ENCODE results near the gene LAMA3.

The LAMA3 gene

DNA sequence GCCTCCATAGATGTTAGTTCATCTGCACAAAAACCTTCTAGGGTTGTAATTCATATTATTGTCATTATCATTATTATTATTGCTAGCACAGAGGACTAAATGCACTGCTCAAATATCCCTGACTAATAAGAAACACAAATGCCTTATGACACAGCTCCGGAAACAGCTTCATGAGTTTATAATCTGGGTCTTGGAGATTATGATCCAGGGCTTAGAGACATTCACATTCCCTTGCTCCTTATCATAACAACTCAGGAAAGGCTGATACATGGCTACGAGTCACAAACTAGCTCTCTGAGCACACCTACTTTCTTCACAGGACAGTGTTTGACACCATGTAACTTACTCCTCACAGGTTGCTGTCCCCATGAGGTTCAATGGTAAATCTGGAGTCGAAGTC lies 223.1 kb downstream of the LAMA3 start:
- no peak overlapping the region for H3K4me3 ChIP-seq (ENCODE audit: low read depth, low read length)
- TF ChIP-seq, protein P1, sequence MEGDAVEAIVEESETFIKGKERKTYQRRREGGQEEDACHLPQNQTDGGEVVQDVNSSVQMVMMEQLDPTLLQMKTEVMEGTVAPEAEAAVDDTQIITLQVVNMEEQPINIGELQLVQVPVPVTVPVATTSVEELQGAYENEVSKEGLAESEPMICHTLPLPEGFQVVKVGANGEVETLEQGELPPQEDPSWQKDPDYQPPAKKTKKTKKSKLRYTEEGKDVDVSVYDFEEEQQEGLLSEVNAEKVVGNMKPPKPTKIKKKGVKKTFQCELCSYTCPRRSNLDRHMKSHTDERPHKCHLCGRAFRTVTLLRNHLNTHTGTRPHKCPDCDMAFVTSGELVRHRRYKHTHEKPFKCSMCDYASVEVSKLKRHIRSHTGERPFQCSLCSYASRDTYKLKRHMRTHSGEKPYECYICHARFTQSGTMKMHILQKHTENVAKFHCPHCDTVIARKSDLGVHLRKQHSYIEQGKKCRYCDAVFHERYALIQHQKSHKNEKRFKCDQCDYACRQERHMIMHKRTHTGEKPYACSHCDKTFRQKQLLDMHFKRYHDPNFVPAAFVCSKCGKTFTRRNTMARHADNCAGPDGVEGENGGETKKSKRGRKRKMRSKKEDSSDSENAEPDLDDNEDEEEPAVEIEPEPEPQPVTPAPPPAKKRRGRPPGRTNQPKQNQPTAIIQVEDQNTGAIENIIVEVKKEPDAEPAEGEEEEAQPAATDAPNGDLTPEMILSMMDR (IDR thresholded peaks at IDR 0.05; ENCODE audit: low read depth, low read length, missing control alignments): no peak
- no peak for DNase-seq (ENCODE audit: low read depth)

DNA sequence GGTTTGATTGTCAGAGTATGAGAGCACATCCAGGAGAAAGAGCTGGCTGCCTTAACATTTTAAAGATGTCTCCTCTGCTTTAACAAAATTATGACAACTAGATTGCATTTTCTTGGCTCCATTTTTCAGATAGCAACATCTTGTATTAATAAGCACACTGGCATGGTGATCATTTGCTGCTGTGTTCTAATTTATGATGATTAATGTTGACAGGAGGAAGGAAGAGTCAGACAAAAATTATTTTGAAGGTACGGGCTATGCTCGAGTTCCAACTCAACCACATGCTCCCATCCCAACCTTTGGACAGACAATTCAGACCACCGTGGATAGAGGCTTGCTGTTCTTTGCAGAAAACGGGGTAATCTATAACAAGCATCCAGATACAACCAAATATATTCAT lies 227.1 kb downstream of the LAMA3 start:
- no peak overlapping the region for H3K4me3 ChIP-seq (ENCODE audit: low read depth, low read length)
- DNase-seq (ENCODE audit: low read depth): no peak
- TF ChIP-seq, protein P1 (IDR thresholded peaks at IDR 0.05; ENCODE audit: low read depth, low read length, missing control alignments): no peak

DNA sequence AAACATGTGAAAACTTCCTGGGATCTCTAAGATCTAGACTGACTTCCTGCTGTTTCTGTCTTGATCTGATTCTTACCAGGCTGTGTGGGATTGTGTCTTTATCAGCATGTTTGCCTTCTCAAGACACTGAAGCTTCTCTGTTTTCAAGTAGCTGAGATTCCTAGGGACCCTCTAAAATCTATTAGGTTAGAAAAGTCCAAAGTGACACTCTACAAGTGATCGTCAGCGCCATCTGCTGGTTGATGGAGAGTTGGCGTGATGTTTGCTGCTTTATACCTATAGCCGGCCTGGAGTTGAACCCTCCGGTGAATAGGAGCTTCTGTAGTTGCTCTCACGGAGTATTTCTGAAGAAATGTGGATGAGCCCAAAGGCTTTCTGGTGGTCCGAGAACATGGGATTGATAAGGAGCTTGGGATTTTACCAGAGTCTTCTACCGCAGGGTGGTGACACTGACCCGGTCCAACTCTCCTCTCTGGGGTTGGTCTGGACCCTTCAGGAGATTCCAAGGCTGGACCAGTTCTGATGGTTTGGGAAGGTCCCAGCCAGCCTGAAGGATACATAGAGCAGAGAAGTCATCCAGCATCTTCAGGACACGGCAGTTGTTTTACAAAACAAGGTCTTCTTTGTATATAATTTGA lies 229.3 kb downstream of the LAMA3 start:
- TF ChIP-seq, protein P1 (IDR thresholded peaks at IDR 0.05; ENCODE audit: low read depth, low read length, missing control alignments): peak; percentile 87
- no peak overlapping the region for H3K4me3 ChIP-seq (ENCODE audit: low read depth, low read length)
- no peak for DNase-seq (ENCODE audit: low read depth)

DNA sequence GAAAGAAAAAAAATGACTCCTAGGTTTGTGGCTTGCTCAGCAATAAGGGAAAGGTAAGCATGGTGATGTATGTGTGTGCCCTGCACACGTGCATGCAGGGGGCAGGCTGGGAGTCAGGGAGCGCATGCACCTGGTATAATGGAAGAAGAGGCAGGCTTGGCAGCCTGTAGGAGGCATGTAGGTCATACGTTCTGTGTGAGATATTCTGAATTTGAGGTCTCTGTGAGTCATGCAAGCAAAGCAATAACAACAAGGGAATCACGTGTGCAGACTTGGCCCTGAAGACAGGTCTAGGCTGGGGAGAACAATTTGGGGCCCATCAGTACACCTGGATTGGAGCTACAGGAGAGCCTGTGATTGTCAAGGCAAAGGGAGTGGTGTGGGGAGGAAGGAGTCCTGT lies 230.8 kb downstream of the LAMA3 start:
- no peak for DNase-seq (ENCODE audit: low read depth)
- no peak overlapping the region for H3K4me3 ChIP-seq (ENCODE audit: low read depth, low read length)
- TF ChIP-seq, protein P1 (IDR thresholded peaks at IDR 0.05; ENCODE audit: low read depth, low read length, missing control alignments): no peak

DNA sequence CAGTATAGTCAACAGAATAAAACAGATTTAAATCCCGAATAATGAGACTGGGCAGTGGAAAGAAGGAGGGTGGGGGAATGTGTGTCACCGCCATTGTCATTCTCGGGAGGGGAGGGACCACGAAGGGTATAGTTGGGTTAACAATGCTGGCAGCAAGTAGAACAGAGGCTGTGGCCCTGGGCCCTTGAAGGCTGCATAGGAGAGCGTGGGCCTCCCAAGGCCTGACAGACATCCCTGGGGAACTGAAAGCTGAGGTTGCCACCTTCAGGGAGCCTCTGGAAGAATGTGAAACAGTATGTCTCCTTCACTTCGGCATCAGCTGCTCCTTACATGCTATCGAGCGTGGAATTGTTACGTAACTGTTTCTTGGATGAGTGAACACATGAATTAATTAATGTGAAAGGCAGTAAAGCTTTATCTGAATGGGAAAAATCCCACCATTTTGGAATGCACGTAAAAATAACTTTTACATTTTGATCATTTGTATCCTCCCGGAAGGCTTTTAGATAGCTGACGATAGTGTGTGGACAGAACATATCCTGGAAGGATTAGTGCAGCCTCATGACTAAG lies 232.5 kb downstream of the LAMA3 start:
- no peak for DNase-seq (ENCODE audit: low read depth)
- TF ChIP-seq, protein P1 (IDR thresholded peaks at IDR 0.05; ENCODE audit: low read depth, low read length, missing control alignments): no peak
- no peak overlapping the region for H3K4me3 ChIP-seq (ENCODE audit: low read depth, low read length)

DNA sequence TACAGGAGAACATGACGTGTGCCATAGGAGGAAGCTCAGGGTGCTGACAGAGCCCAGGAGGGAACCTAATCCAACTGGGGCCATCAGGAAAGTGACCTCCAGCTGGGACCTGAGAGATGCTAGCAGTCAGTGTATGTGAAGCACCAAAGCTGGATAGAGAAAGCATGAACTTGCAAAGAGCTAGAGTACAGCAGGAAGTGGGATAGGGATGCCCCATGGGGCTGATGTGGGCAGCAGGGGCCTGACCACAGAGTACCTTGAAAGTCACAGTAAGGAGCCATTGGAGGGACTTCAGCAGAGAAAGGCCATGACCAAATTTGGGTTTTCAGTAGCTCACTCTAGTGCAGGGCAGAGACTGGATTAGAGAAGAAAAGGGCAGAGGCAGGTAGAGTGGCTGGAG lies 233.7 kb downstream of the LAMA3 start:
- H3K4me3 ChIP-seq (ENCODE audit: low read depth, low read length): no peak overlapping the region
- DNase-seq (ENCODE audit: low read depth): no peak
- TF ChIP-seq, protein P1 (IDR thresholded peaks at IDR 0.05; ENCODE audit: low read depth, low read length, missing control alignments): no peak

DNA sequence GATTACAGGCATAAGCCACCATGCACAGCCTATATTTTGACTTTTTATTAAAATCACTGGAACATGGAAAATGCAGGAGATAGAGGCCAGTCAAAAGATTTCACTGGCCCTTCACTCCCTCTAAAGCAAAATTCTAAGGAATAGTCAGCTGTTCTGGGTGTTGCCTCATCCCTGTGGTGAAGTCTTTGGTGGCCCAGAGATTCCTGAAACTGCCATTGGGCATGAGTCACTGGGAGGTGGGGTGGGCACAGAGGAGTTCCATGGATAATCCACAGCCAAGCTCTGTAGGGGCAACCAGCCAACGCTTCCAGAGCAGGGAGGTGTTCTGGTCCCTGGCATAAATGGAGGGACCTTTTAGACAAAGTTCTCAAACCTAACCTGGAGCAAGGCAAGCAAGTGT lies 235.6 kb downstream of the LAMA3 start:
- DNase-seq (ENCODE audit: low read depth): no peak

More for the DNA sequence above, 235.6 kb downstream of the LAMA3 start:
- H3K4me3 ChIP-seq (ENCODE audit: low read depth, low read length): no peak overlapping the region
- TF ChIP-seq, protein P1 (IDR thresholded peaks at IDR 0.05; ENCODE audit: low read depth, low read length, missing control alignments): no peak
